HG03039 (cell line): Measurements from ENCODE around the gene ZFYVE19.

Experiments used
- ATAC-seq: cut with Tn5 transposase; IDR thresholded peaks from one replicate; pipeline ENCODE4 v1.9.1; 2021; ENCODE audit warnings: mild to moderate bottlenecking, moderate library complexity; ENCODE audit not compliant: unreplicated experiment

The ZFYVE19 gene

GRCh38 chr15:40812721-40813425, 6.0 kb downstream of the ZFYVE19 start:
- ATAC-seq = no peak

- no peak for ATAC-seq
These were observed 8.3 kb downstream of the ZFYVE19 start for GRCh38 chr15:40815042-40815698.

DNA sequence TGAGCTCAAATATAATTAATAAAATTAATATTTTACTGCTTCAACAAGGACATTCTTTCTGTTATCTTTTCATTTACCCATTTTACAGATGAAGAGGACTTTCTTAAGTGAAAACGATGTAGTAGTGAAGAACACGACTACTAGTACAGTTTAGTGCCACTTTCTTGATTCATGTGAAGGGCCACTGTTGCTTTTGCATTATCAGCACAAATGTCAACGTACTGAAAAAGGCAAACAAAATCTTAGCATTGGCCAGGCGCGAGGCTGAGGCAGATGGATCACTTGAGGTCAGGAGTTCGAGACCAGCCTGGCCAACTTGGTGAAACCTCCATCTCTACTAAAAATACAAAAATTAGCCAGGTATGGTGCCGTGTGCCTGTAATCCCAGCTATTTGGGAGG, 12.2 kb downstream of the ZFYVE19 start:
- no peak for ATAC-seq

DNA sequence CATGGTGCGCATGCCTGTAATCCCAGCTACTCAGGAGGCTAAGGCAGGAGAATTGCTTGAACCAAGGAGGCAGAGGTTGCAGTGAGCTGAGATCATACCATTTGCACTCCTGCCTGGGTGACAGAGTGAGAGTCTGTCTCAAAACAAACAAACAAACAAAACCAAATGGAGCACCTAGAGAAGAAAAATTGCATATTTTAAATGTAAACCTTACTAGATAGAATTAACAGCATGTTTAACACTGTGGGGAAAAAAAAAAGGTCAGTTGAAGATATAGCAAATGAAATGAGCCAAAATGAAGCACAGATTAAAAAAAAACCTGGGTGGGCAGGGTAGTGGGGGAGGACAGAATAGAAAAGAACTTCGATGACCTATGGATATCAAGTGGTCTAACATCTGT, 14.3 kb downstream of the ZFYVE19 start:
- ATAC-seq = no peak

GRCh38 chr15:40823572-40824343, 16.9 kb downstream of the ZFYVE19 start:
- ATAC-seq = no peak

GRCh38 chr15:40825661-40826422, 19.0 kb downstream of the ZFYVE19 start:
- ATAC-seq = no peak

GRCh38 chr15:40826423-40827075, 19.7 kb downstream of the ZFYVE19 start:
- ATAC-seq = no peak

GRCh38 chr15:40828447-40829036, 21.7 kb downstream of the ZFYVE19 start, which contains the start of gene PPP1R14D:
Gene PPP1R14D, minus strand, starts transcription at chr15:40828708. Its CDS starts 67 bp downstream, at chr15:40828641.
- no peak for ATAC-seq

DNA sequence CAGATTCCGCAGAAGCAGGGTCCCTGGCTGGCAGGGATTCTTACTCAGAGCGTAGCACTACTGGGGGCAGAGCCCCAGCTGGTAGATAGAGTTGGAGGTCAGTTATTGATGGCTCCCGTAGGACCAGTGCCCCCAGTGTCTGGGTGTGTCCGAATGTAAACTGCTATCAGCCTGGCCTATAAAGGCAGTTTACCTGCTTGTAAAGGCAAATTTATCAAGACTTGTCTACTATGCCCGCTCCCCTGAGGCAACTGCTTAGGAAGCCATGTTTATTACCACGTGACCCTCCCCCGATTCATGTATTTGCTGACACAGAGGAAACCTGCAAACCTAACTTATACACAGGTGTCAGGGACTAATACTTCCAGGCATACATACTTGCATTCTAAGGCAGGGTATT, 22.2 kb downstream of the ZFYVE19 start:
- no peak for ATAC-seq

DNA sequence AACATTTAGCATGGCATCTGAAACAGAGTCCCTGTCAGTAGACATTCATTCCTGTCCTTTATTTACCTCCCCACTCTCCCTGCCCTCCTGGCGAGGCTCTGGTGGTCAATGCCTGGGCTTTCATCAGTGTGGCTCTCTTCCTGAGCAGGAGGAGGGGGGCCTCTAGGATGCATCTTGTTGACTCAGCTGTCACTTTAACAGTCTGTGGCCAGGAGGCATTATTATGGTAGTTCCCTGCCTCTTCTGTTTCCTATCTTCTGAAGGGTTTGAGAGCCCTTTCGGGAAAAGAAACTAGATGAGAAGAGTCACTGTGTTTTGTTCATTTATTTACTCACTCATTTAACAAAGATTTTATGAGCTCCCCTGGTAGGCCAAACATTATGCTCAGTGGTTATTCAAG, 24.0 kb downstream of the ZFYVE19 start:
- no peak for ATAC-seq

GRCh38 chr15:40831861-40832260, 25.0 kb downstream of the ZFYVE19 start:
- no peak for ATAC-seq

DNA sequence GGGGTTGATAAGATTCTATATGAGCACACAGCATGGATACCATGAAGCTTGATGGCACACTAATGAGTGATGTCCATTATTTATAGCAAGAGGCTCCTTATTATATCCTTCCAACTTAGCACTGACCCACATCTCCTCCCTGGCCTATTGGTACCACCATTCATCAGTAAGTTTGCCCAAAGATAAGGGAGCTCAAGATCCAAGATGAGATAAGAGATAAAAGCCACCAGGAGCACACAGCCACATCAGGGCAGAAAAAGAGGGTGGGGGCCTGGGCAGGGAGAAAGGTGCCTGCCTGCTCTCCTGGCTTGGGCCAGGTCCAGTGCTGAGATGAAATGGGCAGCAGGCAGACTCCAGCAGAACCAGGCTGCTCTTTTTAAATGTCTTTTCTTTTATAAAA, 26.0 kb downstream of the ZFYVE19 start:
- ATAC-seq = no peak

- ATAC-seq = no peak
These were observed 29.1 kb downstream of the ZFYVE19 start for GRCh38 chr15:40836020-40836419.

- ATAC-seq = no peak
These were observed 31.9 kb downstream of the ZFYVE19 start for GRCh38 chr15:40838756-40839155.

DNA sequence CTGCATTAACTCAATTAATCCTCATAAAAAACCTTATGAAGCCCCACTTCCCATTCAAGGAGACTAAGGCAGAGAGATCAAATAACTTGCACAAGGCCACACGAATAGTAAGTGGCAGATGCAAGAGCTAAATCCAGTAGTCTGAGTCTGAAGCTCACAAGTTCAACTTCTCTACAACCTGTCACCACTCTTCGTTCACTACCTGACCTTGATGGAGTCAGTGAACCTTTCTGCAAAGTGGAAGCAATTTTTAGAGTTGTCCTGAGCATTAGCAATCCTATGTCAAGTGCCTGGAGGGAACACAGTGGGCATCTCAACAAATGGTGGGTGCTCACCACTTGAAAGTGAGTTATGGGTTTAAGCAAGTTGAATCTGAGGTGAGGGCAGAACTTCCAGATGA, 34.9 kb downstream of the ZFYVE19 start:
- no peak for ATAC-seq

- no peak for ATAC-seq
These were observed 36.5 kb downstream of the ZFYVE19 start for GRCh38 chr15:40843261-40843884.

DNA sequence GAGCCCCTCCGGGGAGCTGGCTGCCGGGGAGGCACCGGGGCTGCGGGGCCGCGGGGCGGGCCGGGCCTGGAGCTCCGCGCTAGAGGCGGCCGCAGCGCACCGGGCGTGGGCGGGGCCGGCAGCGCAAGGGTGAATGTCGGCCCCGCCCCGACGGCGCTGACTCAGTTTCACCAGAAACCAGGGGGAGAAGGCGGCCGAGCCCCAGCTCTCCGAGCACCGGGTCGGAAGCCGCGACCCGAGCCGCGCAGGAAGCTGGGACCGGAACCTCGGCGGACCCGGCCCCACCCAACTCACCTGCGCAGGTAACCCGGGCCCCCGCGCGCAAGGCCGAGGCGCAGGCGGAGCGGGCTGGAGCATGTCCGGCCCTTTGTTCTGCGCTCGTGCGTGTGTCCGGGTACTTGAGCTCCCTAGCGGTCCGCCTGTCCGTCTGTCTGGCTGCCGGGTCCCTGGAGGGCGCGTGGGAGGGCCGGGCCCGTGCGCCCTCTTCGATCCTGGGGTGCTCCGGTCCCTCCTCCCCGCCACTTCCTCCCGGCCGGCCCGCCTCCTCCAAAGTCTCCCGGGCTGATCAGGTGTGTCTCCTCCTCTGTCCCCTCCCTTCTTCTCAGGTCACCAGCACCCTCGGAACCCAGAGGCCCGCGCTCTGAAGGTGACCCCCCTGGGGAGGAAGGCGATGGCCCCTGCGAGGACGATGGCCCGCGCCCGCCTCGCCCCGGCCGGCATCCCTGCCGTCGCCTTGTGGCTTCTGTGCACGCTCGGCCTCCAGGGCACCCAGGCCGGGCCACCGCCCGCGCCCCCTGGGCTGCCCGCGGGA, 37.2 kb downstream of the ZFYVE19 start, which contains the start of gene SPINT1:
TSS of gene SPINT1 (plus strand) at position 164 of the 811 bp plus-strand sequence. CDS start at position 671, 507 bp downstream.
- ATAC-seq = no peak

- no peak for ATAC-seq
These were observed 37.8 kb downstream of the ZFYVE19 start for GRCh38 chr15:40844696-40845030.

DNA sequence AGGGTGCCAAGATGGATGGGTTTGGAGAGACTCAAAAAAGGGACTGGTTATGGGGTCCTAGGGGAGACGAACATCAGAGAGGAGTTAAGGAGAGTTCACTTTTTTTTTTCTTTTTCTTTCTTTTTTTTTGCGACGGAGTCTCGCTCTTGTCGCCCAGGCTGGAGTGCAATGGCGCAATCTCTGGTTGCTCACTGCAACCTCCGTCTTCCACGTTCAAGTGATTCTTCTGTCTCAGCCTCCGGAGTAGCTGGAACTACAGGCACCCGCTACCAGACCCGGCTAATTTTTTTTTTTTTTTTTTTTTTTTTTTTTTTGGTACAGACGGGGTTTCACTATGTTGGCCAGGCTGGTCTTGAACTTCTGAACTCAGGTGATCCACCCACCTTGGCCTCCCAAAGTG, 38.1 kb downstream of the ZFYVE19 start:
- no peak for ATAC-seq
